Thymus (tissue), 11 donors: ENCODE measurements around the gene THRB. TPM values are rescaled to one million over a fixed set of nuclear protein-coding genes. Genes with fewer than 3 reads are reported as not detected.

Experiments
- DNase-seq, 9 donors: peaks; one replicate each; pipeline ENCODE4 v3.0.0-alpha.2; 2013; ENCODE audit warnings: low spot score in 9 of 9, low read depth in 6 of 9, missing footprints in 1 of 9
- H3K27ac ChIP-seq, 2 donors: one replicate each; pipeline ENCODE4 v1.5.1; 2013; ENCODE audit warnings: control low read depth in 1 of 2, low read depth in 1 of 2, low read length in 1 of 2, mild to moderate bottlenecking in 1 of 2, moderate library complexity in 1 of 2
- H3K27me3 ChIP-seq, 2 donors: one replicate each; pipeline ENCODE4 v1.5.1; 2013; ENCODE audit warnings: low read length in 1 of 2; ENCODE audit not compliant: control insufficient read depth in 2 of 2, insufficient read depth in 1 of 2
- H3K36me3 ChIP-seq, 2 donors: one replicate each; pipeline ENCODE4 v1.5.1; 2013; ENCODE audit warnings: low read length in 1 of 2, mild to moderate bottlenecking in 1 of 2, moderate library complexity in 1 of 2; ENCODE audit not compliant: control insufficient read depth in 2 of 2, insufficient read depth in 2 of 2
- H3K4me1 ChIP-seq, 2 donors: one replicate each; pipeline ENCODE4 v1.5.1; 2013; ENCODE audit warnings: low read length in 2 of 2; ENCODE audit not compliant: control insufficient read depth in 2 of 2, insufficient read depth in 2 of 2
- H3K4me3 ChIP-seq, 2 donors: one replicate each; pipeline ENCODE4 v1.5.1; 2013; ENCODE audit warnings: low read length in 2 of 2, control low read depth in 1 of 2, mild to moderate bottlenecking in 1 of 2
- H3K9me3 ChIP-seq, 2 donors: one replicate each; pipeline ENCODE4 v1.5.1; 2013; ENCODE audit warnings: low read length in 1 of 2, mild to moderate bottlenecking in 1 of 2; ENCODE audit not compliant: control insufficient read depth in 2 of 2, insufficient read depth in 1 of 2
- WGBS: extraction: QIAGEN DNeasy Blood & Tissue Kit; methylation state at CpG from one replicate; pipeline ENCODE4 v1.1.7; 2013; 5-methylcytosine and 5-hydroxymethylcytosine counted together
- polyA plus RNA-seq: library from polyadenylated mRNA; stranded (reverse); fragments of 200-250 nt; gene quantifications from one replicate; pipeline ENCODE4 v1.2.3, GENCODE V29; 2013
- total RNA-seq: library from RNA; stranded (reverse); fragments of 120-200 nt; gene quantifications from one replicate; pipeline ENCODE4 v1.2.4, GENCODE V29; 2013
- donor health status: healthy.

THRB gene
- total and polyA plus RNA-seq, 2 donors: 2.2 to 3.5 TPM

GRCh38 chr3:24086617-24087404, 407.8 kb downstream of the THRB start:
- Histone ChIP-seq H3K27me3 (no peaks in the 10 kb centered on the region), H3K27ac (no peak overlapping the region), H3K9me3 (no peaks in the 10 kb centered on the region), H3K4me1 (no peaks in the 10 kb centered on the region), H3K4me3 (no peak overlapping the region), H3K36me3 (no peaks in the 10 kb centered on the region)
- DNase-seq: no peak
- WGBS: 81% methylated on average over 2 of the region's 2 CpGs

- Histone ChIP-seq H3K4me1 (no peaks in the 10 kb centered on the region), H3K27me3 (no peaks in the 10 kb centered on the region), H3K4me3 (no peak overlapping the region), H3K9me3 (no peaks in the 10 kb centered on the region), H3K27ac (no peak overlapping the region), H3K36me3 (no peaks in the 10 kb centered on the region)
- no peak for DNase-seq
- 98% methylated on average over 3 of the region's 3 CpGs for WGBS
Observed at GRCh38 chr3:24086206-24086605, 408.4 kb downstream of the THRB start.

GRCh38 chr3:24072193-24072592, 422.5 kb downstream of the THRB start:
- Histone ChIP-seq H3K9me3 (no peaks in the 10 kb centered on the region), H3K4me3 (no peak overlapping the region), H3K36me3 (no peaks in the 10 kb centered on the region), H3K4me1 (no peaks in the 10 kb centered on the region), H3K27me3 (no peaks in the 10 kb centered on the region), H3K27ac (no peak overlapping the region)
- DNase-seq: no peak
- WGBS: 84% methylated on average over 4 of the region's 4 CpGs

- H3K36me3 ChIP-seq: no peaks in the 10 kb centered on the region
- no peaks in the 10 kb centered on the region for H3K9me3 ChIP-seq
- WGBS: 67% methylated on average over 2 of the region's 2 CpGs
- no peak for DNase-seq
- H3K27me3 ChIP-seq: no peaks in the 10 kb centered on the region
- no peaks in the 10 kb centered on the region for H3K4me1 ChIP-seq
- H3K4me3 ChIP-seq: no peak overlapping the region
- H3K27ac ChIP-seq: no peak overlapping the region
Observed at GRCh38 chr3:24069045-24069444, 425.6 kb downstream of the THRB start.

- Histone ChIP-seq H3K36me3 (no peaks in the 10 kb centered on the region), H3K9me3 (no peaks in the 10 kb centered on the region), H3K27me3 (no peaks in the 10 kb centered on the region), H3K4me3 (no peak overlapping the region), H3K4me1 (no peaks in the 10 kb centered on the region), H3K27ac (no peak overlapping the region)
- DNase-seq: no peak
- WGBS: 93% methylated on average over 3 of the region's 3 CpGs
Observed at GRCh38 chr3:24067483-24067882, 427.2 kb downstream of the THRB start.
